Activated T-helper 2 cell treated with anti-CD3 and anti-CD28 coated beads, Interferon-gamma antibody, Interleukin-2, Interleukin-4, amounts not matched to agents 10 μg/mL and 5 μg/mL and 100 μg/mL, durations not matched to agents 14 hours and 24 hours and 36 hours (primary cell): Measurements from ENCODE around the gene PAF1. TPM values are rescaled to one million over a fixed set of nuclear protein-coding genes. Genes with fewer than 3 reads are reported as not detected.
A peak's percentile ranks its signal among the peaks of the same experiment; 100 is the strongest.

Source experiments
- DNase-seq: peaks from one replicate; pipeline ENCODE4 v3.0.0; 2021; ENCODE audit warnings: low spot score
- H3K27ac Mint-ChIP-seq: one replicate; pipeline ENCODE4 v1.8.0; 2021; ENCODE audit warnings: mixed read lengths
- H3K27me3 Mint-ChIP-seq: one replicate; pipeline ENCODE4 v1.8.0; 2021; ENCODE audit warnings: low read depth, mixed read lengths
- H3K36me3 Mint-ChIP-seq: one replicate; pipeline ENCODE4 v1.8.0; 2021; ENCODE audit warnings: low read depth, mixed read lengths
- H3K4me1 Mint-ChIP-seq: one replicate; pipeline ENCODE4 v1.8.0; 2021; ENCODE audit warnings: low read depth, mixed read lengths
- H3K4me3 Mint-ChIP-seq: one replicate; pipeline ENCODE4 v1.8.0; 2021; ENCODE audit warnings: low read depth, mild to moderate bottlenecking, moderate library complexity, mixed read lengths
- H3K9me3 Mint-ChIP-seq: one replicate; pipeline ENCODE4 v1.8.0; 2021; ENCODE audit warnings: mixed read lengths
- intact Hi-C: fragments of 100-400 bp; cut with micrococcal nuclease; formaldehyde crosslinking; loops from one replicate; pipeline ENCODE4 v1.15.1; 2023
- total RNA-seq: library from RNA; stranded (reverse); gene quantifications from 2 replicates; pipeline ENCODE4 v1.2.3, GENCODE V29; 2022

The PAF1 gene
- total RNA-seq, 1 donor from 2014 or later, result 51.1 TPM

DNA sequence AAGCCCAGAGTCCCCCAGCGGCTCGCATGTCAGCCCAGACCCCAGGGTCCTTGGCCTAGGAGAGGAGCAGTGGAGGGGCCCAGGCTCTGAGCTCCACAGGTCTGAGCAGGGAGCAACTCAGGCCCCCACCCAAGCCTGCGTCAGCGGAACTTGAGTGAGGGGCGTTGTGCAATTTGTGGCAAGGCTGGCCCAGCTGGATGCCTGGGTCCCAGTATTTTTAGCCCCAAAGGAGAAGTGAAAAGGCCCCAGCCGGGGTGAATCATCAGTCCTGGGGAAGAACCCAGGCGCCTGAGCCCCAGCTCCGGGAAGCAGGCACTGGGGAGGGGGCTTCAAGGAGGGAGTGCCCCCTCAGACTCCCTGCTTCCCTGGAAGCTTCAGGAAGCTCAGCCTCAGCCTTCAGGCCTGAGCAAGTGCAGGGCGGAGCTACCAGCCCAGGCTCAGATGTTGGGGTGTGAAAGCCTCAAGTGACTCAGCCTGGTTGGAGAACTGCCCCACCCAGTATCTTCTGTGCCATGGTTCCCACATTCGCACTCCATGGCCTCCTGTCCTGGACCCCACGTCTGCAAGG is 7.5 kb upstream of the PAF1 start:
- Mint-ChIP-seq H3K36me3 (peaks cover 34% of the 10 kb centered on the region), H3K4me1 (peaks cover 48% of the 10 kb centered on the region), H3K27ac (peak overlapping the region; percentile 83), H3K27me3 (no peaks in the 10 kb centered on the region), H3K9me3 (no peaks in the 10 kb centered on the region), H3K4me3 (peak overlapping the region; percentile 46)
- intact Hi-C loops, result loop anchor here (5.0 kb wide), 1 partner anchor 134 kb away; the partner anchor contains the start of gene EID2B
- DNase-seq, result no peak

DNA sequence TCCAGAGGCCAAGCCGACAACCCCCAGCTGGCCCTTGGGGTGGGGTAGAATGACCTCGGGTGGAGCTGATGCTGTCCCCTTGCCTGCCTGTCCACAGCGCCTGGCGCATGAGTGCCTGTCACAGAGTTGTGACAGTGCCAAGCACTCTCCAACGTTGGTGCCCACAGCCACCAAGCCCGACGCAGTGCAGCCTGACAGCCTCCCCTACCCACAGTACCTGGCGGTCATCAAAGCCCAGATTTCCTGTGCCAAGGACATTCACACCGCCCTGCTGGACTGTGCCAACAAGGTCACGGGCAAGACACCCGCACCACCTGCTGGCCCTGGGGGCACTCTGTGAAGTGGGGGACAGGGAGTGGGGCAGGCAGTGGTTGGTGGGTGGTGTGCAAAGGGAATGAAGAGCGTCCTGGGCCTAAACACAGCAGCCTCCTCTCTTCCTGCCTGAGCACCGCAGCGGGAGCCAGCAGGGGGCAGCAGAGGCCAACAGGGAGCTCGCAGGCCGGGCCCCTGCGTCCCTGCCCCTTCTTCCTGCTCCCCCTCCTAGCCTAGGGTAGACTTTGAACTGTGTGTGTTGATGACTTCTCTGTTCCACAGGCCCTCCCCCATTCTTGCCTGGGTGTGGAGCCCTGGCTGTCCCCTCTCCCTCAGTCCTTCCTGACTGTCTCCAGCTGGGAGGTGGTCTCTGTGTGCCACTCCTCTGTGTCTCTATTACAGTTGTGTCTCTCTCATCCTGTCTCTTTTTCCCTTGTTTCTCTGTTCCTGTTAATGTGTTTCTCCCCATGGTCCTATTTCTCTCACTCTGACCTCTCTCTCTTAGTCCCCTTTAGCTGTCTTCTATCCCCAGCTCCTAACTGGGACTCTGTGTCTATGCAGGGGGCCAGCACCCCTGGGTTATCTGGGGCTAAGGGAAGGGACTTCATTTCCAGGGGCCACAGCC is 6.7 kb upstream of the PAF1 start:
- intact Hi-C loops, result loop anchor here (1.0 to 5.0 kb wide), 2 partner anchors 15 to 135 kb away; partner anchors contain the start of genes EID2B and PLEKHG2
- peaks cover 36% of the 10 kb centered on the region for H3K36me3 Mint-ChIP-seq
- H3K4me1 Mint-ChIP-seq, result peaks cover 45% of the 10 kb centered on the region
- H3K27ac Mint-ChIP-seq, result peak overlapping the region; percentile 83
- no peaks in the 10 kb centered on the region for H3K27me3 Mint-ChIP-seq
- DNase-seq, result peak; percentile 87
- H3K4me3 Mint-ChIP-seq, result peak overlapping the region; percentile 46
- H3K9me3 Mint-ChIP-seq, result no peaks in the 10 kb centered on the region

DNA sequence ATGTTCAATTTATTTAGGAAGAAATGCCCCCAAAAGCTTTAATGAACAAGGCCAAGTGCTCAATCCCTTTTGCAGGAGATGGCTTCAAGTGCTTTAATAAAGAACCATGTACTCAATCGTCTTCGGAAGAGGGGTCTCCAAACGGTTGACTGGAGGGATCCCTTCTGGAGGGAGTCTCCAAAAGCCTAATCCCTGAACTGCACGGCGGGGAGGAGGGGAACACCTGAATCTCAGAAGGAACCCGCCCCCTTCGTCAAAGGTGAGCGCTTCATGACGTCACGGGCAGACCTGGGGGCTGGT is 505 bp downstream of the PAF1 start:
- intact Hi-C loops, result no loop called here
- H3K4me1 Mint-ChIP-seq, result peaks cover 22% of the 10 kb centered on the region
- no peaks in the 10 kb centered on the region for H3K27me3 Mint-ChIP-seq
- H3K36me3 Mint-ChIP-seq, result peaks cover 49% of the 10 kb centered on the region
- H3K27ac Mint-ChIP-seq, result peak overlapping the region; percentile 96
- H3K9me3 Mint-ChIP-seq, result no peaks in the 10 kb centered on the region
- peak overlapping the region; percentile 98 for H3K4me3 Mint-ChIP-seq
- no peak for DNase-seq

DNA sequence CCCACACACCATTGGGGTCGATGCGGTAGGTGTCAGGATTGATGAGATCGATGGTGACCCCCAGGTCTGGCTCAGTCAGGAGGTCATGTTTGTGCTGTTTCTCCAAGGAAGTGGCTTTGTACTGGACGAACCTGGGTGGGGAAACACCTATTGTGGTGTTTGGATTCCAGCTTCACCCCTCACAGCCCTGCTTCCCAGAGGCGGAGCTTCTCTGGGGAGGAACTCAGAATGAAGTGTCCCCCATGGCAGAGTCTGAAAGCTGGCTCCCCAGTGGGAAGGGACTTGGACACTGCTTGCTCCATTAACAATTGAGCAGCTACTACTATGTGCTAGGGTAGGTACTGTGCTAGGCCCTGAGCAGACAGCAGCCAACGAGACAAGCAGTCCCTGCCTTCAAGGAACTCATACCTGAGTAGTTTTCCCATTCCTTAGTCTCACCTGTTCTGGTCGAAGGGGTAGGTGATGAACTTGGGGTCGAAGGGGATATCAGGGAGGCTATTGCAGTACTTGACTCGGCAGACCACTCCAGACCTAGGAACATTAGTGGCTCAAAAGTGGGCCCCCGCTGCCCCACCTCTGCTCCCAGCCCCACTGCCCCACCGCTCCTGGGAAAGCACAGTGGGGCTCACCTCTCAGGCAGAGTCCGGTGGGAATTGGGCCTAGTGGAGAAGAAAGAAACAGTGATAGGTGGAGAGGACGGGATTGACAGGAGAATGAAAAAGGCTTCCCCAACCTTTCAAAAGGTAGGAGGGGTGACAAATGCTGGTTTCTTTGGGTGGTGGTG is 1.1 kb downstream of the PAF1 start:
- H3K9me3 Mint-ChIP-seq, result no peaks in the 10 kb centered on the region
- intact Hi-C loops, result no loop called here
- peak overlapping the region; percentile 96 for H3K27ac Mint-ChIP-seq
- no peaks in the 10 kb centered on the region for H3K27me3 Mint-ChIP-seq
- no peak for DNase-seq
- H3K4me1 Mint-ChIP-seq, result peaks cover 18% of the 10 kb centered on the region
- H3K4me3 Mint-ChIP-seq, result peak overlapping the region; percentile 98
- peaks cover 47% of the 10 kb centered on the region for H3K36me3 Mint-ChIP-seq

DNA sequence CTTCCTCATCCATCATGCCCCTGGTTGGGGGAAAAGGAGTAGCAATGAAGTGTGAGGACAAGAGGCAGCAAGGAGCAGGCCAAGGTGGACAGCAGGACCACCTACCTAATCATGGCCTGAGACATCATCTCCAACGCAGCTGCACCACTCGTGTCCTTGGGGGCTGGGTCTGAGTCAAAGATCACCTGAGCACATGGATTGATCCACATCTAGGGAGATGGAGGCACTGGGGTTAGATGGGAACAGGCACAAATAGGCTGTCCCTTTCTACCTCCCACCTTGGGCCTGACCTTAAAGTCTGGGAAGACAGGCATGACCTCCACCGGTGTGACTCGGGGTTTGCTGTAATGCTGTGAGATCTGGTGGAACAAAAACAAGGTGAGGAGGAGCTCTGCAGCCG is 2.2 kb downstream of the PAF1 start:
- Mint-ChIP-seq H3K27me3 (no peaks in the 10 kb centered on the region), H3K9me3 (no peaks in the 10 kb centered on the region), H3K4me1 (peaks cover 18% of the 10 kb centered on the region), H3K4me3 (peak overlapping the region; percentile 37), H3K36me3 (peaks cover 49% of the 10 kb centered on the region), H3K27ac (peak overlapping the region; percentile 56)
- intact Hi-C loops, result no loop called here
- DNase-seq, result no peak

DNA sequence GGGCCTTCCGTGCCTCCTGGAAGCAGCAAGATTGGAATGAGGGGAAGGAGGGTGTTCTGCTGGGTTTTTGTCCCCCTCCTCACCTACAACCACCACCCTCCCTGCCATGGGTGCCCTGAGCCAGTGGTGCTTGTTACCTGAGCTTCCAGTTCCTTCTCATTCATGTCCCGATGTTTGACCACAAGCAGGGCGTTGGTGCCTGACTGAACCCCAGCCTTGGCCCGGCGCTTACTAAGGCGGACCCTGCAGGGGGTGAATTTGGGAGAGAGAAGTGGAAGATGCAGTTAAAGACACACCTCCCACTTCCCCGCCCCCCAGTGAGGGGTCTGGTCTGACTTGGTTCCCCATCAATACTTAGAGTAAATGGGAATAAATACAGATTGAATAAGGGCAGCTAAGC is 4.3 kb downstream of the PAF1 start:
- H3K27ac Mint-ChIP-seq, result no peak overlapping the region
- peaks cover 13% of the 10 kb centered on the region for H3K4me1 Mint-ChIP-seq
- no peak overlapping the region for H3K4me3 Mint-ChIP-seq
- intact Hi-C loops, result no loop called here
- peaks cover 59% of the 10 kb centered on the region for H3K36me3 Mint-ChIP-seq
- no peaks in the 10 kb centered on the region for H3K27me3 Mint-ChIP-seq
- H3K9me3 Mint-ChIP-seq, result no peaks in the 10 kb centered on the region
- DNase-seq, result no peak

DNA sequence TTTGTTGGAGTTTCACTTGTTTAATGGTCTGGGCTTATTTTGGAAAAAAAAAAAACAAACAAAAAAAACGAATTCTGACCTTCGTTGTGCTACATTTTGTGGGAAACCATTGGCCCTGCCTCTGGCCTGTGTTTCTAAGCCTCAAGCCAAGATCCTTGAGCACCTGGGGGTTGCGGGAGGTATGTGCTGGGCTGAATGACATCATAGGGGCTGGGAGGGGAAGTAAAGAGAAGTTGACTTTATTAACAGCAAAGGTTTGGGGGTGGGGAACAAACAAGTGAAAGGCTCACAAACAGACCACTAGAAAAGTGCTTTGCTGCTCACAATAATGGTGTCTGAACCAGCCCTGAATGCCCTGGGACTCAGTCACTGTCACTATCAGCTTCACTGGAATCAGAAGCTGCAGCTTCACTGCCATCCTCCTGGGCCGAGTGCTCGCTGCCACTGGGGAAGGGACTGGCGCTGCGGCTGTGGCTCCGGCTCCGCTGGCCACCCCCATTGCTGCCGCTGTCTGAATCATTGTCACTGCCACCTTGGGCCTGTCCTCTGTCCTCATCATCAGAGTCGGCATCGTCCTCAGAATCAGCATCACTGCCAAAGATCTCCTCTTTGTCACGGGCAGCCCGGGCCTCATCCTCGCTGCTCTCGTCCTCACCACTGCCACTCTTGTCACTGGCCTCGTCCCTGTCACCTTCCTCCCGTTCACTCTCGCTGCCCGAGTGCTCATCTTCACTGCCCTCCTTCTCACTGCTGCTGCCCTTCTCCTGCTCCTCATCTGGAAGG is 5.1 kb downstream of the PAF1 start:
- Mint-ChIP-seq H3K27ac (no peak overlapping the region), H3K9me3 (no peaks in the 10 kb centered on the region), H3K4me1 (peaks cover 9% of the 10 kb centered on the region), H3K27me3 (no peaks in the 10 kb centered on the region), H3K36me3 (peaks cover 61% of the 10 kb centered on the region), H3K4me3 (no peak overlapping the region)
- no peak for DNase-seq
- intact Hi-C loops, result no loop called here

DNA sequence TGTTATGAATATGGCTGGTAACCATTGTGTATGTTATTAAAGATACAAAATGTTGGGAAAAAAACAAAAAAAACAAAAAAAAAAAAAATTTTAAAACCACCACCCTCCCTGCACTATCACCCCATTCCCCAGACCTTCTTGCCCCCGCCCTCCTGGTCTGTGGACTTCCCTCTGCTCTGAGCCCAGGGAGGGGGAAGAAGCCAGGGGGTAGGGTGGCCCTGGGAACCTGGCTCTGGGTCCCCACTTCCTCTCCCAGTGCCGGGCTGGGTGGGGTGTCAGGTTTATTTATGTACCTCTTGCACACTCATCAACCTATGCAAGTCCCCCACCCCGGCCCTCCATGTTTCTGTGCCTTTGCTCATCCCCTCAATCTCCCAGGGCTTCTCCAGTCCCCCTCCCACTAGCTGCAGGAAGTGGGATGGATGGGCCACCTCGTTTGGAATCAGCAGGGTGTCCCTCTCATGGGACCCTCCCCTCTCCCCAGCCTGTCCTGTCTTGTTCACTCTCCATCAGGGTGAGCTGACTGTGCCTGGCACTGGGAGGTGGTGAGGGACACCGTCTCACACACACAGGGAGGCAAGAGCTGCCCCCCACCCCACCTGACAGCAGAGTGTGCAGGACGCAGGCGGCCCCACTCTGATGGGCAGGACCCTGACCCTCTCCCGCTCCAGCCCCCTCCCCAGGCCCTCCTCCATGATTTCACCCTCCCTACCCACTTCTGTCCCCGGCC is 5.9 kb downstream of the PAF1 start:
- Mint-ChIP-seq H3K27ac (peak overlapping the region; percentile 33), H3K9me3 (no peaks in the 10 kb centered on the region), H3K27me3 (no peaks in the 10 kb centered on the region), H3K4me3 (no peak overlapping the region), H3K4me1 (peaks cover 6% of the 10 kb centered on the region), H3K36me3 (peaks cover 66% of the 10 kb centered on the region)
- intact Hi-C loops, result no loop called here
- no peak for DNase-seq

DNA sequence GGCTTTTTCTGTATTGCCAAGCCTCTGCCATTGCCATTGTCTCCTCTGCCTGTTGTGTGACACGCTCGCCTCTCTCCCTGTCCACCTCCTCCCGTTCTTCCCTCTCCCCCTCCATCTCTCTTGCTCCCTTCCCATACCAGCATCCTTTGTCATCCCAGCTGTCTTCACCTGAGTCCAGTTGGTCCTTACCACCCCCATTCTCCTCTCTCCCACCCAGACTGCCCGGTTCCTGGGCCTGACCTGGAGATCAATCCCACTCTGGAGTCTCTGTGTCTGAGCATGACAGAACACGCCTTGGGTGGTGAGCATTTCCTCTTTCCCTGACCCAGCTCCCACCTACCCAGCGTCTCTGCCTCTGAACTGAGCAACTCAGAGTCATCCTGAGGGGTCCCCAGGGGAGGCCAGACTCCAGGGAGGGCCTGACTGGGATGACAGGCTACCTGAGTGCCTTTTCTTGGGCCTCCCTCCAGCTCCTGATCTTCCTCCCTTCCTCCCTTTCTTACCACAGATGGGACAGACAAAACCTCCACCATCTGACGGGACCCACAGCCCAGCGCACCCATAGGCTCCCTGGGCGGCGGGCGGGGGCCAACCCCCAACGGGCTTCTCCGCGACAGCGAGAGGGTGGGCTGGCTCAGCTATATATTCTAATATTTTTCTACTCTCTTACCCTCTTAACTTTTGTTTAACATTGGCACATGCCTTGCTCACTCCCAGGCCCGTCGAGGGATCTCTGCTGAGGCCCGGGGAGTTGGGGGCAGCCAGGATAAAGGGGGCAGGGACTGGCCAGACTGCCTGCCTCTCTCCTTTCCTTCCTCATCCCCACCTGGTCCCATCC is 7.7 kb downstream of the PAF1 start:
- H3K36me3 Mint-ChIP-seq, result peaks cover 70% of the 10 kb centered on the region
- no peak overlapping the region for H3K4me3 Mint-ChIP-seq
- H3K9me3 Mint-ChIP-seq, result no peaks in the 10 kb centered on the region
- no peak overlapping the region for H3K27ac Mint-ChIP-seq
- intact Hi-C loops, result no loop called here
- no peak for DNase-seq
- no peaks in the 10 kb centered on the region for H3K4me1 Mint-ChIP-seq
- no peaks in the 10 kb centered on the region for H3K27me3 Mint-ChIP-seq

DNA sequence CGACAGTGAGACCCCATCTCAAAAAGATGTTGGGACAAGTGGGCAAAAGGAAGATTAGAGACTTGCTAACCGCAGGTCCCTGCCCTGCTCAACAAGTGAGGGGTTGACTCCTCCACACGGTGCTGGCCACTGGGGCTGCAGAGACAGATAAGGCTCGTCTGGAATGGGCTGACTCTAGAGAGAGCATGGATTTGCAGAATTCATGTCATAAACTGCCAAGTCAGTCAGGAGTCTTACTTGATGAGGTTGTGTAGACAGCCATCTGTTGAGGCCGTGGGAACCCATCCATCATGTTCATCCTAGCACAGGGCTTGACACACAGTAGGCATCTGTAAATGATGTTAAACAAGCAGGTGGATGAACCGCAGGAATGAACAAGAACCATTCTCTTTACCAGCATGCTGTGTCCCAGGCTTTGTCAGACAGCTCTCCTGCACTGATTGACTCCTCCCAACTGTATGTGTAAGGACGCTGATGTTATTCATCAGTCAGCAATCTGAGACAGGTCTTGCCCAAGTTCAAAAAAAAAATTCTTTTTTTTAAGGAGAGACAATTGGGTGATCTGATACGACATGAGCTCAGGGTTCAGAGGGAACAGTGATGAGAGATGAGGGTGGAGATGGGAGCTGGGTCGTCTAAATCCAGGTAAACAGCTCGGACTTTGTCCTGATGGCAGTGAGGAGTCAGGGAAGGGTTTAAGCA is 8.8 kb downstream of the PAF1 start:
- Mint-ChIP-seq H3K9me3 (no peaks in the 10 kb centered on the region), H3K27ac (no peak overlapping the region), H3K27me3 (no peaks in the 10 kb centered on the region), H3K36me3 (peaks cover 76% of the 10 kb centered on the region), H3K4me3 (no peak overlapping the region), H3K4me1 (no peaks in the 10 kb centered on the region)
- DNase-seq, result no peak
- intact Hi-C loops, result no loop called here
